SK-N-SH (cell line): ENCODE measurements around the gene YTHDF1. TPM values are rescaled to one million over a fixed set of nuclear protein-coding genes. Genes with fewer than 3 reads are reported as not detected.
A peak's percentile ranks its signal among the peaks of the same experiment; 100 is the strongest.

ENCODE experiments used
- CTCF ChIA-PET: fragments of 300-600, 350-600 bp; formaldehyde crosslinking; extraction: SDS; loops from one replicate; lab custom pipeline; 2021; lab: Yijun Ruan, JAX
- POLR2A ChIA-PET: fragments of 350-600 bp; sonication (Branson Sonifier 250); formaldehyde crosslinking; extraction: SDS; loops from one replicate; lab custom pipeline; 2020; ENCODE audit warnings: antibody characterized with exemption, inconsistent platforms; lab: Yijun Ruan, JAX
- DNase-seq: peaks from one replicate; pipeline ENCODE4 v3.0.0; 2012
- H2AFZ ChIP-seq: fragments of 200-600 bp; sonication (generic); 2 replicates; pipeline ENCODE4 v1.8.1; 2016; ENCODE audit warnings: antibody characterized with exemption, mild to moderate bottlenecking, low read depth
- H3F3A ChIP-seq: fragments of 200-600 bp; sonication (generic); replicated peaks from 2 replicates; pipeline ENCODE3; 2016; ENCODE audit warnings: antibody characterized with exemption, mild to moderate bottlenecking; ENCODE audit not compliant: insufficient read depth
- H3K27ac ChIP-seq, 2 experiments: fragments of 200-500 bp in 1 of 2; fragments of 200-600 bp in 1 of 2; sonication (Bioruptor generic) in 1 of 2; sonication (generic), shearing (Covaris generic) in 1 of 2; 2 replicates each; pipeline versions ENCODE4 v1.5.1 to v1.6.1; 2014 to 2016; ENCODE audit warnings: low read depth in 2 of 2, inconsistent platforms in 1 of 2, low read length in 1 of 2, mild to moderate bottlenecking in 1 of 2, mixed read lengths in 1 of 2
- H3K27me3 ChIP-seq: fragments of 200-600 bp; sonication (generic), shearing (Covaris generic); 2 replicates; pipeline ENCODE4 v1.6.1; 2016; ENCODE audit warnings: mixed run types; ENCODE audit not compliant: insufficient read depth
- H3K36me3 ChIP-seq, 2 experiments: fragments of 200-500 bp in 1 of 2; fragments of 200-600 bp in 1 of 2; sonication (Bioruptor generic) in 1 of 2; sonication (generic) in 1 of 2; replicated peaks in 1 of 2; 2 replicates each; pipeline versions ENCODE3 to v1.5.1; 2014 to 2016; ENCODE audit warnings: low read length in 1 of 2, mild to moderate bottlenecking in 1 of 2; ENCODE audit not compliant: insufficient read depth in 2 of 2, control insufficient read depth in 1 of 2
- H3K4me1 ChIP-seq, 2 experiments: fragments of 200-500 bp in 1 of 2; fragments of 200-600 bp in 1 of 2; sonication (Bioruptor generic) in 1 of 2; sonication (generic), shearing (Covaris generic) in 1 of 2; 2 replicates each; pipeline versions ENCODE4 v1.5.1 to v1.6.1; 2014 to 2016; ENCODE audit warnings: low read depth in 1 of 2, low read length in 1 of 2, mixed run types in 1 of 2; ENCODE audit not compliant: insufficient read depth in 2 of 2, control insufficient read depth in 1 of 2
- H3K4me2 ChIP-seq: fragments of 200-600 bp; sonication (generic), shearing (Covaris generic); 2 replicates; pipeline ENCODE4 v1.6.1; 2017; ENCODE audit warnings: mixed run types
- H3K4me3 ChIP-seq, 2 experiments: fragments of 200-500 bp in 1 of 2; fragments of 200-600 bp in 1 of 2; sonication (Bioruptor generic) in 1 of 2; sonication (generic), shearing (Covaris generic) in 1 of 2; 2 replicates each; pipeline versions ENCODE4 v1.5.1 to v1.8.1; 2014 to 2016; ENCODE audit warnings: low read depth in 2 of 2, inconsistent platforms in 1 of 2, low read length in 1 of 2, mild to moderate bottlenecking in 1 of 2, mixed read lengths in 1 of 2, moderate library complexity in 1 of 2
- H3K79me2 ChIP-seq: fragments of 200-600 bp; sonication (generic); 2 replicates; pipeline ENCODE4 v1.8.1; 2017; ENCODE audit warnings: mild to moderate bottlenecking; ENCODE audit not compliant: insufficient read depth
- H3K9ac ChIP-seq: fragments of 200-600 bp; sonication (generic); 2 replicates; pipeline ENCODE4 v1.6.1; 2017; ENCODE audit warnings: mixed run types
- H3K9me2 ChIP-seq: fragments of 200-600 bp; sonication (generic); 2 replicates; pipeline ENCODE4 v1.6.1; 2017; ENCODE audit warnings: mixed run types
- H3K9me3 ChIP-seq: fragments of 200-600 bp; sonication (generic); 2 replicates; pipeline ENCODE4 v1.6.1; 2017; ENCODE audit warnings: mixed run types, mild to moderate bottlenecking, moderate library complexity
- H4K20me1 ChIP-seq: fragments of 200-600 bp; sonication (generic); 2 replicates; pipeline ENCODE4 v1.6.1; 2017; ENCODE audit warnings: mild to moderate bottlenecking, mixed run types; ENCODE audit not compliant: insufficient read depth
- CTCF ChIP-seq: fragments of 200-600 bp; sonication (generic); IDR thresholded peaks from 2 replicates; pipeline ENCODE4 v1.6.1; 2017; ENCODE audit warnings: antibody characterized with exemption, mild to moderate bottlenecking, moderate library complexity
- FOXM1 ChIP-seq: IDR thresholded peaks from 2 replicates; pipeline ENCODE4 v1.4.0; 2012; ENCODE audit warnings: low read depth, mild to moderate bottlenecking
- GABPA ChIP-seq: IDR thresholded peaks from 2 replicates; pipeline ENCODE4 v1.4.0; 2012; ENCODE audit warnings: low read depth, mild to moderate bottlenecking
- GATA2 ChIP-seq: sonication (generic); formaldehyde crosslinking; IDR thresholded peaks from 2 replicates; pipeline ENCODE4 v1.5.0; 2020; ENCODE audit warnings: mild to moderate bottlenecking, missing genetic modification reagents
- POLR2AphosphoS5 ChIP-seq: IDR thresholded peaks from 2 replicates; pipeline ENCODE4 v1.6.1; 2012; ENCODE audit warnings: low read depth, low read length
- RAD21 ChIP-seq: IDR thresholded peaks from 2 replicates; pipeline ENCODE4 v1.6.1; 2012; ENCODE audit warnings: mild to moderate bottlenecking, low read length
- SMC3 ChIP-seq: IDR thresholded peaks from 2 replicates; pipeline ENCODE4 v1.6.1; 2012; ENCODE audit warnings: low read depth, low read length, improper control_type of control experiment
- USF2 ChIP-seq: fragments of 150-350 bp; IDR thresholded peaks from 2 replicates; pipeline ENCODE4 v1.6.1; 2017; ENCODE audit warnings: antibody characterized with exemption, low read length, low read depth, borderline replicate concordance
- WGBS: methylation state at CpG from one replicate; pipeline ENCODE4 v1.1.6; 2017; ENCODE audit warnings: low lambda C conversion rate; 5-methylcytosine and 5-hydroxymethylcytosine counted together
- polyA plus RNA-seq, 3 experiments: library from polyadenylated mRNA; depleted of rRNA; stranded (reverse); fragments of >200 nt; gene quantifications; 2 replicates each; pipeline ENCODE4 v1.2.3, GENCODE V29; 2012

The YTHDF1 gene
- polyA plus RNA-seq, 1 of the 3 experiments (the other 2 are of a cell fraction), result 17.0 TPM

GRCh38 chr20:63232235-63233060 lies 16.5 kb upstream of the YTHDF1 start:
- Histone ChIP-seq H3K4me2 (0 out of 2 replicates have a peak overlapping the region, but pooled peaks have one; percentile 11), H3K4me3 (no peak overlapping the region), H3K36me3 (no peaks in the 10 kb centered on the region), H3K9me3 (no peaks in the 10 kb centered on the region), H3K9me2 (no peaks in the 10 kb centered on the region), H3K79me2 (no peaks in the 10 kb centered on the region), H3K27me3 (no peaks in the 10 kb centered on the region), H3K4me1 (peaks cover 0 to 5% of the 10 kb centered on the region in 2 experiments; a peak in 1 of 4 replicates), H3K9ac (no peak overlapping the region), H2AFZ (0 out of 2 replicates have a peak overlapping the region, but pooled peaks have one; percentile 5), H4K20me1 (no peaks in the 10 kb centered on the region), H3F3A (no peaks in the 10 kb centered on the region), H3K27ac (peak overlapping the region in 1 of 2 experiments; percentile 45; a peak in 1 of 4 replicates)
- CTCF ChIA-PET, result interaction anchor here (1.4 to 3.7 kb wide), 2 partner anchors 9 to 149 kb away, joined by 4 to 42 read pairs; no protein-coding TSS in a partner anchor
- WGBS, result 45% methylated on average over 15 of the region's 18 CpGs
- DNase-seq, result no peak
- POLR2A ChIA-PET, result interaction anchor here (0.6 kb wide), 1 partner anchor 13 kb away, joined by 3 read pairs; no protein-coding TSS in a partner anchor
- TF ChIP-seq USF2, result no peak
- no peak for TF ChIP-seq GATA2
- TF ChIP-seq RAD21, result no peak

DNA sequence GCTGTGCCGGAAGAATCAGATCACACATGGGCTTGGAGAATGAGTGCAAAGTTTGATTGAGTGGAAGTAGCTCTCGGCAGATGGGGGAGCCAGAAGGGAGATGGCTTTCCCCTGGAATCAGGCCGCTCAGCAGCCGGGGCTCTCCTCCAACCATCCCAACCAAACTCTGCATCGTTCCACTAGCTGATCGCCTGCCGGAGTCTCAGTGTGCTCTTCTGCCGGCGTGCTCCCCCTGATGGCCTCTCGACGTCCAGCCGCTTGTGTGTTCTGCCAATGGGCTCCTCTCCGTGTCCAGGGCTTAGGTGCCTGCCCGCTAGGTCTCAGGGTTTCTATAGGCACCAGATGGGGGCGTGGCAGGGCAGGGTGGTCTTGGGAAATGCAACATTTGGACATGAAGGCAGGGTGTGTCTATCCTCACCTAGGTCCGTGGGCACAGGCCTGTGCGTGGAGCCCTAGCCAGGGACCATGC lies 14.9 kb upstream of the YTHDF1 start:
- DNase-seq, result peak; percentile 74
- Histone ChIP-seq H3K27ac (no peak overlapping the region), H3K4me3 (no peak overlapping the region; a peak in 1 of 4 replicates), H3K27me3 (no peaks in the 10 kb centered on the region), H4K20me1 (no peaks in the 10 kb centered on the region), H2AFZ (no peak overlapping the region), H3K9ac (no peak overlapping the region), H3K9me2 (no peaks in the 10 kb centered on the region), H3K9me3 (no peaks in the 10 kb centered on the region), H3F3A (no peaks in the 10 kb centered on the region), H3K4me2 (no peak overlapping the region), H3K79me2 (no peaks in the 10 kb centered on the region), H3K36me3 (no peaks in the 10 kb centered on the region), H3K4me1 (peaks cover 0 to 5% of the 10 kb centered on the region in 2 experiments; a peak in 1 of 4 replicates)
- POLR2A ChIA-PET, result no interaction called here
- CTCF ChIA-PET, result interaction anchor here (0.8 to 3.7 kb wide), 13 partner anchors 7 to 151 kb away, joined by 3 to 42 read pairs (median 5); partner anchors contain the start of genes ARFGAP1 and COL20A1
- WGBS, result 53% methylated on average over 10 of the region's 17 CpGs
- TF ChIP-seq SMC3 (peak; percentile 46), CTCF (peak; percentile 58), POLR2AphosphoS5 (no peak), FOXM1 (no peak), RAD21 (peak; percentile 54), GABPA (no peak)
